Gastroesophageal sphincter (tissue), 4 donors: ENCODE results near the gene CLK3. TPM values are rescaled to one million over a fixed set of nuclear protein-coding genes. Genes with fewer than 3 reads are reported as not detected.

Experiments used
- ATAC-seq: fragments of 150-250 bp; one replicate; pipeline ENCODE4 v1.9.1; 2016; ENCODE audit warnings: mild to moderate bottlenecking, moderate library complexity
- H3K27ac ChIP-seq, 4 donors: fragments of 200-600 bp; sonication (generic) in 3 of 4; 1 replicate in 3 of 4; 2 replicates in 1 of 4; pipeline ENCODE4 v1.5.1; 2016 to 2019
- H3K27me3 ChIP-seq: fragments of 200-600 bp; sonication (generic); one replicate; pipeline ENCODE4 v1.5.1; 2019
- H3K36me3 ChIP-seq, 2 donors: fragments of 200-600 bp; sonication (generic); one replicate each; pipeline ENCODE4 v1.5.1; 2019; ENCODE audit warnings: control low read depth in 1 of 2
- H3K4me1 ChIP-seq, 3 donors: fragments of 200-600 bp; sonication (generic); 1 replicate in 2 of 3; 2 replicates in 1 of 3; pipeline ENCODE4 v1.5.1; 2016 to 2019; ENCODE audit warnings: control low read depth in 2 of 3
- H3K4me3 ChIP-seq, 2 donors: fragments of 200-600 bp; sonication (generic); one replicate each; pipeline ENCODE4 v1.5.1; 2019; ENCODE audit warnings: mild to moderate bottlenecking in 1 of 2, moderate library complexity in 1 of 2
- H3K9me3 ChIP-seq, 3 donors: fragments of 200-600 bp; sonication (generic); one replicate each; pipeline ENCODE4 v1.5.1; 2017 to 2019; ENCODE audit warnings: control low read depth in 2 of 3
- CTCF ChIP-seq, 4 experiments: fragments of 200-600 bp in 2 of 4; fragments of 450-650 bp in 2 of 4; sonication (generic) in 1 of 4; IDR thresholded peaks; one replicate each; pipeline ENCODE4 v1.5.1; 2017 to 2019; ENCODE audit warnings: antibody characterized with exemption in 4 of 4, mild to moderate bottlenecking in 2 of 4, moderate library complexity in 2 of 4
- EP300 ChIP-seq: sonication (generic); formaldehyde crosslinking; IDR thresholded peaks from one replicate; pipeline ENCODE4 v1.6.1; 2017; ENCODE audit warnings: antibody characterized with exemption, mild to moderate bottlenecking
- POLR2A ChIP-seq, 2 donors: fragments of 450-650 bp; IDR thresholded peaks; one replicate each; pipeline ENCODE4 v1.6.1; 2017; ENCODE audit warnings: antibody characterized with exemption in 2 of 2, mild to moderate bottlenecking in 2 of 2, moderate library complexity in 1 of 2
- POLR2AphosphoS5 ChIP-seq: sonication (generic); formaldehyde crosslinking; IDR thresholded peaks from one replicate; pipeline ENCODE4 v1.6.1; 2017; ENCODE audit warnings: antibody characterized with exemption
- WGBS, 2 donors: methylation state at CpG; one replicate each; pipeline ENCODE4 v1.1.5; 2018; ENCODE audit warnings: low coverage in 1 of 2; 5-methylcytosine and 5-hydroxymethylcytosine counted together
- total RNA-seq, 4 donors: library from RNA; depleted of rRNA; stranded (reverse); fragments of >200 nt; gene quantifications; one replicate each; pipeline ENCODE4 v1.1.0, GENCODE V29; 2016

CLK3 gene
- total RNA-seq, 4 donors from 2014 or later: 62.8 to 108 (median 82.5) TPM

- Histone ChIP-seq H3K27ac (no peak overlapping the region), H3K4me1 (peaks cover 0 to 12% (median 0%) of the 10 kb centered on the region in 3 donors), H3K4me3 (no peak overlapping the region), H3K9me3 (no peaks in the 10 kb centered on the region), H3K27me3 (no peaks in the 10 kb centered on the region), H3K36me3 (peaks cover 0 to 66% of the 10 kb centered on the region in 2 donors)
- no peak for ATAC-seq
- WGBS, 2 donors: 28 to 38% methylated on average over 3 of the region's 3 CpGs
- TF ChIP-seq CTCF (IDR thresholded peaks at IDR 0.05) (no peak), POLR2AphosphoS5 (no peak), EP300 (no peak), POLR2A (IDR thresholded peaks at IDR 0.05) (no peak)
Observed at GRCh38 chr15:74585191-74585590, 30.4 kb upstream of the CLK3 start.

GRCh38 chr15:74585857-74586256, 29.8 kb upstream of the CLK3 start:
- no peak for TF ChIP-seq POLR2AphosphoS5
- no peak for TF ChIP-seq POLR2A (IDR thresholded peaks at IDR 0.05)
- TF ChIP-seq EP300: no peak
- no peak for TF ChIP-seq CTCF (IDR thresholded peaks at IDR 0.05)
- WGBS, 2 donors: 88 to 95% methylated on average over 4 of the region's 9 CpGs
- ATAC-seq: no peak

GRCh38 chr15:74589826-74590225, 25.8 kb upstream of the CLK3 start:
- Histone ChIP-seq H3K27ac (no peak overlapping the region), H3K4me1 (peaks cover 0 to 12% (median 0%) of the 10 kb centered on the region in 3 donors), H3K27me3 (no peaks in the 10 kb centered on the region), H3K9me3 (no peaks in the 10 kb centered on the region), H3K36me3 (peaks cover 0 to 82% of the 10 kb centered on the region in 2 donors), H3K4me3 (no peak overlapping the region)
- no peak for ATAC-seq
- 90 to 96% methylated on average over 5 of the region's 6 CpGs for WGBS, 2 donors
- TF ChIP-seq EP300 (no peak), POLR2AphosphoS5 (no peak)

More at GRCh38 chr15:74585857-74586256, 29.8 kb upstream of the CLK3 start:
- Histone ChIP-seq H3K4me3 (no peak overlapping the region), H3K9me3 (no peaks in the 10 kb centered on the region), H3K27ac (no peak overlapping the region), H3K27me3 (no peaks in the 10 kb centered on the region), H3K36me3 (peaks cover 0 to 66% of the 10 kb centered on the region in 2 donors), H3K4me1 (peaks cover 0 to 12% (median 0%) of the 10 kb centered on the region in 3 donors)

- no peaks in the 10 kb centered on the region for H3K27me3 ChIP-seq
- whole genome bisulfite sequencing, 2 donors: 89 to 100% methylated on average over 2 to 3 of the region's 3 CpGs
- H3K27ac ChIP-seq: no peak overlapping the region
- H3K36me3 ChIP-seq: peaks cover 0 to 76% of the 10 kb centered on the region in 2 donors
- H3K4me3 ChIP-seq: no peak overlapping the region
- TF ChIP-seq EP300: no peak
- TF ChIP-seq CTCF (IDR thresholded peaks at IDR 0.05): no peak
- no peak for TF ChIP-seq POLR2AphosphoS5
- TF ChIP-seq POLR2A (IDR thresholded peaks at IDR 0.05): no peak
- no peaks in the 10 kb centered on the region for H3K9me3 ChIP-seq
- no peak for ATAC-seq
- H3K4me1 ChIP-seq: peaks cover 0 to 12% (median 0%) of the 10 kb centered on the region in 3 donors
Observed at GRCh38 chr15:74592222-74592621, 23.4 kb upstream of the CLK3 start.

- 89 to 100% methylated on average over 1 of the region's 7 CpGs for WGBS, 2 donors
- Histone ChIP-seq H3K27ac (no peak overlapping the region), H3K4me1 (peaks cover 0 to 17% (median 3%) of the 10 kb centered on the region in 3 donors), H3K4me3 (no peak overlapping the region), H3K36me3 (peaks cover 0 to 72% of the 10 kb centered on the region in 2 donors), H3K9me3 (no peaks in the 10 kb centered on the region), H3K27me3 (no peaks in the 10 kb centered on the region)
- no peak for ATAC-seq
- TF ChIP-seq EP300 (no peak), CTCF (IDR thresholded peaks at IDR 0.05) (no peak), POLR2A (IDR thresholded peaks at IDR 0.05) (no peak), POLR2AphosphoS5 (no peak)
Observed at GRCh38 chr15:74593122-74593521, 22.5 kb upstream of the CLK3 start.
